ENCODE data around the gene FIGNL2. TPM values are rescaled to one million over a fixed set of nuclear protein-coding genes. Genes with fewer than 3 reads are reported as not detected.

FIGNL2 gene
- total RNA-seq, 6 donors from 2014 or later = 0.22 to 1.5 (median 0.39) TPM; not detected in 1

DNA sequence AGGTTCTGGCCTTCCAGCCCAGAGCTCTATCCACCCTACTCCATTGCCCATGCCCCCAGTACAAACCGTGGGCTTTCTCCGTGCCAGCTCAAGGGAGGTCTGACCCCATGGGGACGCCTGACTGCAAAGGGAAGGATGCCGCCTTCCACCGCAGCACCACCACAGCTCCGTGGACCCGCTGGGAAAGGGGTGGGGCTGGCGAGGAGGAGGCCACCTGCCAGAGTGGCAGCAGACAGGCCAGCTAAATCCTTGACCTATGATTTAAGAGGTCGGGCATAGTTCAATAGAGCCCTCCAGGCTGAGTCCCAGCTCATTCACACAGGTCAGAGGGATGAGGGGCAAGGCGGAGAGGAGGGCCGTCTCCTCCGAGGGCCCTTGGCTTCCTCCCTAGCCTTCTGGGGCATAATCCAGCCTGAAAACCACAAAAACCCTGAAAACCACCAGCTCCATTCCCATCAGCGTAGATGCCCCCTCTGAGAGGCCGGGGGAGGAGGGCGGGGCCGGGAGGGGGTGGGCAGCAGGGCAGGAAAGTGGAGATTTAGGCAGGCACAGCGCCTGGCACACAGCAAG lies 14.9 kb upstream of the FIGNL2 start:
- Histone ChIP-seq H3K4me3 (peak overlapping the region in 3 of 4 donors; percentile 16 to 29 (median 27)), H3K27me3 (peaks cover 0 to 18% (median 8%) of the 10 kb centered on the region in 4 donors), H3K4me1 (peaks cover 13 to 27% (median 16%) of the 10 kb centered on the region in 4 donors), H3K9me3 (no peaks in the 10 kb centered on the region), H3K36me3 (no peaks in the 10 kb centered on the region), H3K27ac (no peak overlapping the region)
- WGBS, 2 donors = 35% methylated on average over 6 to 17 of the region's 17 CpGs
- peak in 1 of 2 donors; percentile 59 for DNase-seq
- peak in 1 of 2 donors; percentile 5 for ATAC-seq (ENCODE audit: low FRiP score in 2 of 2)
- TF ChIP-seq, protein P1, sequence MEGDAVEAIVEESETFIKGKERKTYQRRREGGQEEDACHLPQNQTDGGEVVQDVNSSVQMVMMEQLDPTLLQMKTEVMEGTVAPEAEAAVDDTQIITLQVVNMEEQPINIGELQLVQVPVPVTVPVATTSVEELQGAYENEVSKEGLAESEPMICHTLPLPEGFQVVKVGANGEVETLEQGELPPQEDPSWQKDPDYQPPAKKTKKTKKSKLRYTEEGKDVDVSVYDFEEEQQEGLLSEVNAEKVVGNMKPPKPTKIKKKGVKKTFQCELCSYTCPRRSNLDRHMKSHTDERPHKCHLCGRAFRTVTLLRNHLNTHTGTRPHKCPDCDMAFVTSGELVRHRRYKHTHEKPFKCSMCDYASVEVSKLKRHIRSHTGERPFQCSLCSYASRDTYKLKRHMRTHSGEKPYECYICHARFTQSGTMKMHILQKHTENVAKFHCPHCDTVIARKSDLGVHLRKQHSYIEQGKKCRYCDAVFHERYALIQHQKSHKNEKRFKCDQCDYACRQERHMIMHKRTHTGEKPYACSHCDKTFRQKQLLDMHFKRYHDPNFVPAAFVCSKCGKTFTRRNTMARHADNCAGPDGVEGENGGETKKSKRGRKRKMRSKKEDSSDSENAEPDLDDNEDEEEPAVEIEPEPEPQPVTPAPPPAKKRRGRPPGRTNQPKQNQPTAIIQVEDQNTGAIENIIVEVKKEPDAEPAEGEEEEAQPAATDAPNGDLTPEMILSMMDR (IDR thresholded peaks at IDR 0.05) = no peak
- no peak for TF ChIP-seq POLR2A (IDR thresholded peaks at IDR 0.05)
- no peak for TF ChIP-seq POLR2AphosphoS5 (IDR thresholded peaks at IDR 0.05)
- no peak for TF ChIP-seq EP300 (IDR thresholded peaks at IDR 0.05)

- no peak overlapping the region for H3K27ac ChIP-seq
- ATAC-seq (ENCODE audit: low FRiP score in 2 of 2) (no peak), DNase-seq (no peak)
- WGBS, 2 donors = 81 to 82% methylated on average over 4 of the region's 4 CpGs
- H3K27me3 ChIP-seq = peaks cover 0 to 17% (median 8%) of the 10 kb centered on the region in 4 donors
- no peaks in the 10 kb centered on the region for H3K36me3 ChIP-seq
- TF ChIP-seq POLR2AphosphoS5 (IDR thresholded peaks at IDR 0.05) (no peak), EP300 (IDR thresholded peaks at IDR 0.05) (no peak), POLR2A (IDR thresholded peaks at IDR 0.05) (no peak)
- TF ChIP-seq, protein P1 (IDR thresholded peaks at IDR 0.05) = no peak
- H3K4me1 ChIP-seq = peaks cover 12 to 26% (median 16%) of the 10 kb centered on the region in 4 donors
- H3K9me3 ChIP-seq = no peaks in the 10 kb centered on the region
- H3K4me3 ChIP-seq = no peak overlapping the region
Observed at GRCh38 chr12:51862947-51863346, 14.4 kb upstream of the FIGNL2 start.

GRCh38 chr12:51860986-51861385 lies 12.5 kb upstream of the FIGNL2 start:
- Histone ChIP-seq H3K27me3 (peaks cover 0 to 17% (median 8%) of the 10 kb centered on the region in 4 donors), H3K4me3 (no peak overlapping the region), H3K27ac (no peak overlapping the region), H3K36me3 (no peaks in the 10 kb centered on the region), H3K4me1 (peaks cover 13 to 28% (median 17%) of the 10 kb centered on the region in 4 donors), H3K9me3 (no peaks in the 10 kb centered on the region)
- WGBS, 2 donors = 91 to 96% methylated on average over 3 of the region's 3 CpGs
- TF ChIP-seq POLR2AphosphoS5 (IDR thresholded peaks at IDR 0.05) (no peak), EP300 (IDR thresholded peaks at IDR 0.05) (no peak), POLR2A (IDR thresholded peaks at IDR 0.05) (no peak)
- TF ChIP-seq, protein P1 (IDR thresholded peaks at IDR 0.05) = no peak
- no peak for DNase-seq
- no peak for ATAC-seq (ENCODE audit: low FRiP score in 2 of 2)

DNA sequence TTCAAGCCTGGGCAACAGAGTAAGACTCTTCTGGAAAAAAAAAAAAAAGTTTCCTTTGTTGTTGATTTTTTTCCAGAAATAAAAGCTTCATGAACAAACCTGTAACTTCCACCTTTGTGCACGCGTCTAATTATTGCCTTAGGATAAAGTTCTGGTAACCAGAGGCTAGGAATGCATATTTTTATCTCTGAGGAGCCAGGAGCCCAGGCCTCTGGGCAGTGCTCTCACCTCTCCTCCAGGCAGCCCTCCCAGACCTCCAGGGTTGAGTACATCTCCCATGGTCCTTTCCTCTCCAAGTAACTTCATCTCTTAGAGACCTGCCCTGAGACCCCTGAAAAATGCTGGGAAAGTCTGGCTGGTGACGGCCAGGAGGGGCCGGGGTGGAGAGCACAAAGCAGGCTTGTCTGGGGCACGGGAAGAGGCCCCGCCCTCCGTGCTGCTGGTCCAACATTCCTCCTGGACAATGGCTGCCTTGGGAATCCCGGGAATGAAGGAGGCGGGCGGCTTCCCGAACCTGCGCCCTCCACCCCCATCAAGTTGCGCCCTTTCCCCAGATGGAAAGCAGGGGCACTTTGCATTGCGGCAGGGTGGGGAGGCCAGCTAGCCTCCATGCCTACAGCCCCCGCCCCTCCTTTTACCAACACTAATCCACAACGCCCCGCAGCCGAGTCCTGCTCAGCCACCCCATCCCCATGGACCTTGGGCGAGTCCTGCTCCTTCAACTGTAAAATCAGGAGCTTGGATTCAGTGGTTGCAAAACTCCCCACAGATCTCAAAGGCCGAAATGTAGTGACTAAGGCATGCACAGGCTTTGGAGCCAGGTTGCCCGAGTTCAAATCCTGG lies 7.3 kb upstream of the FIGNL2 start:
- Histone ChIP-seq H3K27me3 (no peaks in the 10 kb centered on the region), H3K9me3 (no peaks in the 10 kb centered on the region), H3K4me1 (peaks cover 7 to 20% (median 17%) of the 10 kb centered on the region in 4 donors), H3K36me3 (no peaks in the 10 kb centered on the region), H3K4me3 (peak overlapping the region in 2 of 4 donors; percentile 7 to 29), H3K27ac (peak overlapping the region in 1 of 4 donors; percentile 26)
- TF ChIP-seq POLR2A (IDR thresholded peaks at IDR 0.05) (no peak), EP300 (IDR thresholded peaks at IDR 0.05) (no peak), POLR2AphosphoS5 (IDR thresholded peaks at IDR 0.05) (no peak)
- TF ChIP-seq, protein P1 (IDR thresholded peaks at IDR 0.05) = no peak
- 38 to 55% methylated on average over 16 to 21 of the region's 21 CpGs for WGBS, 2 donors
- DNase-seq (no peak), ATAC-seq (ENCODE audit: low FRiP score in 2 of 2) (peak; percentile 7 to 68)

All from upper lobe of left lung (tissue), 6 donors.